Brain pericyte (primary cell): ENCODE data around the gene CTNNA2.

Source experiments
- DNase-seq: peaks from one replicate; pipeline ENCODE4 v3.0.0-alpha.2; 2012; ENCODE audit warnings: low read depth, low spot score

CTNNA2 gene

GRCh38 chr2:80258341-80258740, 745.5 kb downstream of the CTNNA2 start:
- no peak for DNase-seq

GRCh38 chr2:80258793-80259192, 745.9 kb downstream of the CTNNA2 start:
- no peak for DNase-seq

DNA sequence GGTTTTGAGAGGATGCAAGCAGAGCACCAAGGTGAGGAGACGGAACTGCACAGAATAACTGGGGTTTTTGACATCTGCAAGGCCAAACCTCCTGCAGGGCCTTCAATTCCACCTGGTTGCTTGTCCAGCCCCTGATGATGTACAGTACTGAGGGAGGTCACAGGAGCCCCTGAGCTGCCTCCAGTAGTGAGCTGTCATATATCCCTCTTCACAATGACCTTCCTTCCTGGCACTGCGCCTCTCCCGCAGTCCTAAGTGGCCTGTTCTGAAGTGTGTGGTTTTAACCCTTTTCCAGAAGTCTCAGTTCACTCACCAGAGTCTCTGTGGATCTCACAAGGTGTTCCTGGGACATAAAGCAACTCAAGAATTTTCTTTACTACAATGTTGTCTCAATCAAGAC, 746.4 kb downstream of the CTNNA2 start:
- no peak for DNase-seq

- no peak for DNase-seq
These were observed 753.4 kb downstream of the CTNNA2 start for GRCh38 chr2:80266231-80266630.

- DNase-seq = no peak
These were observed 757.0 kb downstream of the CTNNA2 start for GRCh38 chr2:80269806-80270205.

GRCh38 chr2:80280598-80280997, 767.7 kb downstream of the CTNNA2 start:
- DNase-seq = no peak

- no peak for DNase-seq
These were observed 768.2 kb downstream of the CTNNA2 start for GRCh38 chr2:80281049-80281448.

DNA sequence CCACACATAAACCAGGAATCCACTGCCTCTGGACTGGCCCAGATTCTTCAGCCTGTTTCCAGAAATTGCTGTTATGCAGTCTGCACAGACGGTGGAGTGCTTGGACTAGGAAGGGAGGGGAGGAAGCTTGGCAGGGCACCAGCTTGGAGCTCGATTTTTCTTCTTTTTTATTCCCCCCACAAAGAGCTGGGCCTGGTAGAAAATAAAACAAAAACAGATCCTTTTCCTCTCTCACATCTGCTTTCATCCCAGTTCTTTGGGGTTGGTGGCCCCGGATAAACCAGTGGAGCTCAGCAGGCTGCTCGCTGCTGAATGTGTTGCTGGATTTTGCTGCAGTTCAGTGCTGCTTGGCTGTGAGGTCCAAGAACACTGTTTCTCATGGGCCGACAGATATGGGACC, 775.7 kb downstream of the CTNNA2 start:
- no peak for DNase-seq

DNA sequence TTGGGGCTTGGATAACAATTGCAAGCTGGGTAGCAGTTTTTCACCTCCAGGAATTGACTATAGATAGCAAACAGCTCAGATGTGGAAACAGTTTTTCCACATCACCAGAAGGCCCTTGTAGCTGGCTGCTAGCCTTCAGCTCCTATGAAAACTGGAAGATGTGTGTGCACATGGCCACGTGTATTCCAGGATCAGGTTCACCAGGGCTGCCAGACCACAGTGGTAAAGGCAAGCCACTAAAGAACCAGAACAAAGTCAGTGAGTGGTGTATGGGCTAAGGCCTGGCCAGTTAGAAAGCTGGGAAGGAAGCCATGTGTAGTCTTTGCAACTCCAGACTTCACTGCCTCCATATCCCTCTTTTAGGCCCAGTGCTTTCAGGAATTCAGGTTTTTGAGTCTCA, 778.8 kb downstream of the CTNNA2 start:
- DNase-seq = no peak

GRCh38 chr2:80292474-80292873, 779.6 kb downstream of the CTNNA2 start:
- no peak for DNase-seq

- no peak for DNase-seq
These were observed 780.2 kb downstream of the CTNNA2 start for GRCh38 chr2:80293039-80293438.

GRCh38 chr2:80298954-80299353, 786.1 kb downstream of the CTNNA2 start:
- no peak for DNase-seq

GRCh38 chr2:80299661-80300060, 786.8 kb downstream of the CTNNA2 start:
- no peak for DNase-seq

DNA sequence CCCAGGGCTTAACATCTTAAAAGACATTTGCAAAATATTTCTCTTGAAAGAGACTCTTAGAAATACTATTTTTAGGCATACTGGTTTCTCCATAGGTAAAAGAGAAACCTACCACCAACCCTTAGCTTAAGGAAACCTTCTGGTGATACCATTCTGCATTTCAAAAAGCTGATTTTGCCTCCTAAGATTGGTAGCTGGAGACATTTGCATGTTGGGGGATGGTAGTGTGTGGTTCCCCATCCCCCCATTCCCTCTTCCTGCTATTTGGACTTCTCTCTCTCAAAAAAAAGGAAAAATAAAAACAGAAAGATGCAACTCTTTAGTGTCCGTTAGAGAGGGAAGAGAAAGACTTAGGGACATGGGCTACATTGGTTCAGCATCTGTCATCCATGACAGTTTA, 787.5 kb downstream of the CTNNA2 start:
- DNase-seq = no peak

- no peak for DNase-seq
These were observed 788.1 kb downstream of the CTNNA2 start for GRCh38 chr2:80300954-80301353.

GRCh38 chr2:80302001-80302313, 789.1 kb downstream of the CTNNA2 start:
- DNase-seq = no peak

GRCh38 chr2:80302314-80303005, 789.6 kb downstream of the CTNNA2 start:
- no peak for DNase-seq

- no peak for DNase-seq
These were observed 790.4 kb downstream of the CTNNA2 start for GRCh38 chr2:80303006-80303908.

- no peak for DNase-seq
These were observed 791.3 kb downstream of the CTNNA2 start, which contains the start of gene LRRTM1 for GRCh38 chr2:80303909-80304837. Gene LRRTM1 (minus strand): TSS chr2:80304752. CDS start chr2:80303819, 933 bp downstream.

DNA sequence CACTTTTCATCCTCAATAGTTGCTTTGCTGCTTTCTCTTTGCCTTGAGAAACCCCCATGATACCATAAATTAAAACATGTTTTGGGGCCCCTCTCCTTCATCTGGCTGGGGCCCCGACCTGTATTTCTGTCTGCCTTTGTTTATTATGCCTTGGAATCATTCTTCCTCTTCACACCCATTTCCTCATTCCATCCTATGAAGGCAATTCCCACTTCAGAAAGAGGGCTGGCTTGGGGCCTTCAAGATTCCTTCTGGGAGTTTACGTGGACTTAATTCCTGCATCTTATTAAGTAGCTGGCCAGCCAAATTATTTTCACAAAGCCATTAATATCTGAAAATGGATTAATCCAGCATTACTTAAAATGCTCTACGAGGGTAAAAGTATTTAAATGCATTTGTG, 798.5 kb downstream of the CTNNA2 start:
- DNase-seq = no peak

DNA sequence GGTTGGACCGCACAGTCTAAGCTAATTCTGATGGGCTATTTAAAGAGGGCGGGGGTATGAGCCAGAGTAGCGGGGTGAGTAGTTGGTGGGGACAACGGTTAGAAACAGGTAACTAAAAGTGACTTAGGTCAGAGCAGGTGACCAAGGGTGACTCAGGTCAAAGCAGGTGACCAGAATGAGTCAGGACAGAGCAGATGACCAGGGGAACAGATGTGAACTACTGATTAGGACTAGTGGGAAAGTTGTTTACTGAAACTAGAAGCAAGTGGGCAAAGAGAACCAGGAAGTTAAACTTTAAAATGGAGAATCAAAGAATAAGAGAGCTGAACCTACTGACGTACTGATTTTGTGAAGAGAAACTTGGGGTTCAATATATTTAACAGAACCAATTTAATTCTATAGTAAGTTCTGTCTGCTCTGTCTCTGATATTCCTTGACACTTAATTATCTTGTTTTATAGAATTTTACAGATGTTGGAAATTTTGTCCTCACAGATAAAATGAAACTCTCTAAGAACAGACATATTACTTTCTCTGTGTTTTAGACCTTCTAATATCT, 799.5 kb downstream of the CTNNA2 start:
- DNase-seq = no peak
